KOPT-K1 (cell line): ENCODE measurements around the gene PRDM16.

Experiments used
- H3K27ac ChIP-seq: fragments of 200-600 bp; sonication (generic); 2 replicates; pipeline ENCODE4 v1.5.1; 2016; ENCODE audit warnings: antibody characterized with exemption, mild to moderate bottlenecking, low read depth, low read length; ENCODE audit not compliant: poor library complexity, severe bottlenecking
- H3K36me3 ChIP-seq: fragments of 200-600 bp; sonication (generic); 2 replicates; pipeline ENCODE4 v1.5.1; 2017; ENCODE audit warnings: antibody characterized with exemption, mild to moderate bottlenecking, low read length, moderate library complexity; ENCODE audit not compliant: insufficient read depth
- H3K9me3 ChIP-seq: fragments of 200-600 bp; sonication (generic); 2 replicates; pipeline ENCODE4 v1.5.1; 2017; ENCODE audit warnings: antibody characterized with exemption, low read length, mild to moderate bottlenecking; ENCODE audit not compliant: insufficient read depth, poor library complexity, severe bottlenecking

The PRDM16 gene

GRCh38 chr1:3427711-3428704 lies 359.0 kb downstream of the PRDM16 start:
- H3K27ac ChIP-seq: no peak overlapping the region
- no peaks in the 10 kb centered on the region for H3K36me3 ChIP-seq
- H3K9me3 ChIP-seq: no peaks in the 10 kb centered on the region

- Histone ChIP-seq H3K27ac (no peak overlapping the region), H3K9me3 (no peaks in the 10 kb centered on the region), H3K36me3 (no peaks in the 10 kb centered on the region)
Measured at GRCh38 chr1:3428899-3429298, 359.9 kb downstream of the PRDM16 start.

- no peak overlapping the region for H3K27ac ChIP-seq
- no peaks in the 10 kb centered on the region for H3K36me3 ChIP-seq
- no peaks in the 10 kb centered on the region for H3K9me3 ChIP-seq
Measured at GRCh38 chr1:3429320-3429719, 360.3 kb downstream of the PRDM16 start.

DNA sequence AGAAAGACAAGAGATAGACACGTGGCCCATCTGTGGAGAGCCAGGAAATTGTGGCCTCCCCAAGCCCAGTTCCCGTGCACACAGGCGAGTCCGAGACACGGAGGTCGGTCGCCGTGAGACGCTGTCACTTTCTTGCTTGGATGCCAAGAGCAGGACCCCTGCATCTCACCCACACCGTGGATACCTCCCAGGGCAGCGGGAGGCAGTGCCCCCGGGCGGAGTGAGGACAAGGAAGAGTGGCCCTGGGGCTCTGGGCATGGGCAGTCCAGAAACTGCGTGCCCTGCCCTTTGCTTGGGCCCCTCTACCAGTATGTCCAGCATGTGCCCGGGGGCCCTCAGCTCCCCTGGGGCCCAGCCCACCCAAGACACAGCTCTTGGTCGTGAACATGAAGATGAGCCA lies 360.8 kb downstream of the PRDM16 start:
- no peak overlapping the region for H3K27ac ChIP-seq
- H3K36me3 ChIP-seq: no peaks in the 10 kb centered on the region
- no peaks in the 10 kb centered on the region for H3K9me3 ChIP-seq

DNA sequence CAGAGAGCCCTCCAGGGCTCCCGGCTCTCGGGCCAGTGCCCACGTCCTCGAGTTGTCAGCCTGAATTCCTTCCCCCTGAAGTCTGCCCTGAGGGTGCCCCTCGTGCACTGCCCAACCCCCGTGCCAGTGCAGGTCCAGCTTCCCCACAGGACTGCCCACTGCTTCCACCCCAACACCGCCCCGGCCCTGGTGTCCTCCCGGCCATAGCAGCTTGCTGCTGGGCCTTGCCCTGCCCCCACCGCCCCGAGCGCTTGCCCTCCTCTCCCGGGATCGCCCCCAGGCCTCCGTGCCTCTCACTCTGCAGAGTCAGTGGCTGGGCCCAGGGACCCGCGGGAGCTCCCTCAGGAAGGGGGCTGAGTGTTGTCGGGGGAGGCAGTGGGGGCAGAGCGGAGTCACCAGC lies 361.4 kb downstream of the PRDM16 start:
- Histone ChIP-seq H3K27ac (no peak overlapping the region), H3K9me3 (no peaks in the 10 kb centered on the region), H3K36me3 (no peaks in the 10 kb centered on the region)

- Histone ChIP-seq H3K27ac (no peak overlapping the region), H3K36me3 (no peaks in the 10 kb centered on the region), H3K9me3 (no peaks in the 10 kb centered on the region)
Measured at GRCh38 chr1:3430820-3431219, 361.8 kb downstream of the PRDM16 start.

DNA sequence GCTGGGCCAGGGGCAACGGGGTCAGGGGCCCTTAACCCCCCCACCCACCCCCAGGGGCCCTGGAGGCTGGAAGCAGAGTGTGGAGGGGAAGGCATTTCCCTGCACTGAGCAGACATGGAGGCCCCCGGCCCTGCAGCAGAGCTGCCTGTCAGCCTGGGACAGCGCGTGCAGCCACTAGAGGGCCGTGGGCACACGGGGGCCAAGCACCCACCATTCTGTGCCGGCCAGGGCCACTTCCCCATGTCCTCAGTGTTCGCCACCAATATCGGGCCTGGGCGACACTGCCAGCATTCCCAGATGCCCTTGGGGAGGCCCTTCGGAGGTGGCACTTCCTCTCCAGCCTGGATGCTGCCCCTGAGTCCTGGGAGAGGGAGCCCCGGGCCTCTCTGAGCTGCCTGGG lies 362.3 kb downstream of the PRDM16 start:
- no peaks in the 10 kb centered on the region for H3K9me3 ChIP-seq
- H3K27ac ChIP-seq: no peak overlapping the region
- H3K36me3 ChIP-seq: no peaks in the 10 kb centered on the region

- Histone ChIP-seq H3K27ac (no peak overlapping the region), H3K36me3 (no peaks in the 10 kb centered on the region), H3K9me3 (no peaks in the 10 kb centered on the region)
Measured at GRCh38 chr1:3431686-3432085, 362.7 kb downstream of the PRDM16 start.

DNA sequence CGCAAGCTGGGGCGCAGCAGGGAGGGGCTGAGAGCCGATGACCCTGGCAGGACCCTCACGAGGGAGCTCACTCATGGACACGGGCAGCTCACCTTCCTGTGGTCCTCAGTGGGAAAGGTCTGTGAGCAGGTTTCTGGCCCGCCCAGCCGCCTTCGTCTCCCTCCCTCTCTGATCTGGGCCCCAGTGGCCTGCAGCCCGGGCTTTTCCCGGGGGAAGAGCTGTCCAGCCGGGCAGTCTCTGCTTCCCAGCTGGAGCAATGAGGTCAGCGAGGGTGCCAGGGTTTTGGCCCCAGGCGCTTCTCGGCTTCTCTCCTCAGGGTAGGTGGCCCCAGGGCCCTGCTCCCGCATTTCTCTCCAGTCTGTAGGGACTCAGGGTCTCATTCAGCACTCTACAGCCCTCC lies 363.3 kb downstream of the PRDM16 start:
- no peak overlapping the region for H3K27ac ChIP-seq
- no peaks in the 10 kb centered on the region for H3K36me3 ChIP-seq
- H3K9me3 ChIP-seq: no peaks in the 10 kb centered on the region

DNA sequence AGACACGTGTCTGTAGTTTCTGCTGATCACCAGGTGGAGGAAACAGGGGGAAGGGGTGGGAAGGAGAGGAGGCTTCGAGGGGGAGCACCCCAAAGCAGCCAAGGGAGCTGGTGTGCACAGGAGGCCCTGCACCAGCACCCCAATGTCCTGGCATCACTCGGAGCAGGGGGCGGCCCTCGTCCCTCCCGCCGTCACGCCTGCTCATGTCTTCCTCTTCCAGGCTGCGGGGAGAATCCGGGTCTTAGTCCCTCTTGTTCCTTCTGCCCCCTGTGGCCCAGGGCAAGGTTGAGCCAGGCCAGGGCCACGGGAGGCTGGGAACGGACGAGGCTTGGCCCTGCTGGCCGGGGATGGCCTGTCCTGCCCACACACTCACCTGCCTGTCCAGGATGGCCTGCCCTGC lies 364.1 kb downstream of the PRDM16 start:
- Histone ChIP-seq H3K27ac (no peak overlapping the region), H3K36me3 (no peaks in the 10 kb centered on the region), H3K9me3 (no peaks in the 10 kb centered on the region)

DNA sequence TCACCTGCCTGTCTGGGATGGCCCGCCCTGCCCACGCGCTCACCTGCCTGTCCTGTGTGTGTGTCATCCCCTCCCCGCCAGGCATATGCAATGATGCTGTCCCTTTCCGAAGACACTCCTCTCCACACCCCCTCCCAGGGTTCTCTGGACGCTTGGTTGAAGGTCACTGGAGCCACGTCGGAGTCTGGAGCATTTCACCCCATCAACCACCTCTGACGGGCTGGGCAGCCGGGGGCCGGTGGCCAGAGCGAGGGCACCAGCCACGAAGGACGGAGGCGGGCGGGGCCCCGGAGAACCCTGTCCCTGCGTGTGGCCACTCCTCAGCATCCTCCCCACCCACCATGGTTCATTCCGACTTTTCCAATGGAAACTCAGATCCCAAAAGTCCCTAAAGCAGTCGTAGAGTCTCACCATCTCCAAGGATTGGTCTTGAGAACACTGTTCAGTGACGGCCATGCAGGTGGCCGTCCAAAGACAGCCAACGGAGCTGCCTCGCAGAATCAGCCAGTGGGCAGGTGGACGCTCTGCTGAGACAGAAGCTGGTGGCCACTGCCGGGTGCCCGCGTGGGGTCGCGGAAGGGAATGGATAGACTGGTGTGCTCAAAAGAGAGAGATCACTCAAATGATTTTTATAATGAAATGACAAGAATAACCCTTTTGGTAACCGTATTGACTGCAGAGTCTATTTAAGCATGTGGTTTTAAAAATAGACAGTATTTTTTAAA lies 364.8 kb downstream of the PRDM16 start:
- Histone ChIP-seq H3K36me3 (no peaks in the 10 kb centered on the region), H3K27ac (no peak overlapping the region), H3K9me3 (no peaks in the 10 kb centered on the region)

DNA sequence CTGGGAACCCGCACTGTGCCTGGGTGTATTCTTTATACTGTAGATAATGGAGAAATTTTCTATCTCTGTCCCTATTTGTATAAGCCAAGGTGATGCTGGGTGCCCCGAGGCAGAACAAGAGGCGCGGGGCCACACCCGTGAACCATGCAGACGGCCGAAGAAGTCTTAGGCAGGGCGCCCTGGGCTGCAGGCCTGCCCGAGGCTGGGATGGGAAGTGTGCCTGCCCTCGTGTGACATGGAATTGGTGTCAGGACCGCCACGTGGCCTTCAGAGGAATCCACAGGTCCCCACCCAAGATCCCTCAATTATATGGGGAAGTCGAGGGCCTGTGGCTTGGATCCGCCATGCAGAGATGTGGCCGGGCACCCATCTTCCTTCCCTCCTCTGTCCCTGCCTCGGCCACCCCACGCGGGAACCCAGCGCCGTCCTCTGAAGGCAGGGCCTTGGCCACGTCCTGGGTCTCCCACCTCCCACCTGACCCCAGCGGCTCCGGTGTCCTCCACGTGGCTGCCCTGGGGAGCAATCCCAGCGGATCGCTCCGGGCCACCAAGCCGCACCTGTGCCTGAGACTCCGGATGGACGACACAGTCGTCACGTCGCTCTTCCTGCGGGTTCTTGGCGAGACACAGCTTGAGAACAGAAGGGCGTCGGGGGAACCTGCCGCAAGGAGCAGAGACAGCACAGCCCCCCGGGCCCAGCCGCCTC lies 365.6 kb downstream of the PRDM16 start:
- H3K27ac ChIP-seq: no peak overlapping the region
- no peaks in the 10 kb centered on the region for H3K9me3 ChIP-seq

DNA sequence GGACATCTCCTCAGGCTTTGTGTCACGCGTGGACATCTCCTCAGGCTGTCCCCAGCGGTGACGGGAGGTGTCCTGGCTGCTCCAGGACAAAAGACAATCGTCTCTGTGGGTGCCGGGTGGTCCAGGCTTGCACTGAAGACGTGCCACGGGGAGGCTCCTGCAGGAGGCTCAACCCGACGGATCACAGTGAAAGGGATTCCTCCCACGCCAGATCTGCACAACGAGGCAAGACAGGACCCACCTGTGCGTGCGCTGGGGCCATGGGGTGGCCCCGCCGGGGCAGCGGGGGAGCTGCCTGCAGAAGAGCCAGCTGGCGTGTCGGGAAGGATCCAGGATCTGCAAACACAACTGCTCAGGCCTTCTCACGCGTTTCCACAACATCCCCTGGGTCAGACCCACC lies 366.7 kb downstream of the PRDM16 start:
- Histone ChIP-seq H3K36me3 (no peaks in the 10 kb centered on the region), H3K27ac (no peak overlapping the region), H3K9me3 (no peaks in the 10 kb centered on the region)

More for the DNA sequence above, 365.6 kb downstream of the PRDM16 start:
- no peaks in the 10 kb centered on the region for H3K36me3 ChIP-seq

GRCh38 chr1:3436451-3436850 lies 367.4 kb downstream of the PRDM16 start:
- no peak overlapping the region for H3K27ac ChIP-seq
- no peaks in the 10 kb centered on the region for H3K36me3 ChIP-seq
- H3K9me3 ChIP-seq: no peaks in the 10 kb centered on the region

GRCh38 chr1:3436901-3437300 lies 367.9 kb downstream of the PRDM16 start:
- no peak overlapping the region for H3K27ac ChIP-seq
- H3K9me3 ChIP-seq: no peaks in the 10 kb centered on the region
- H3K36me3 ChIP-seq: no peaks in the 10 kb centered on the region
